PC-9 (cell line): Measurements from ENCODE around the gene BARX1. TPM values are rescaled to one million over a fixed set of nuclear protein-coding genes. Genes with fewer than 3 reads are reported as not detected.
"Not testable (repeated sequence)": the region's sequence is repeated elsewhere in the genome, so short reads cannot be mapped to it uniquely, and the experiment has no call there.

Experiments
- BruUV-seq: library from RNA; stranded (reverse); fragments of 400-500 nt; replicated peaks from 2 replicates; lab custom pipeline; 2021; lab: Mats Ljungman, UMichigan
- CTCF ChIA-PET: fragments of 300-600 bp; sonication (Branson Sonifier 250); formaldehyde crosslinking; loops from one replicate; lab custom pipeline; 2022; ENCODE audit warnings: antibody characterized with exemption; lab: Charles Lee
- POLR2A ChIA-PET: fragments of 300-600 bp; sonication (Branson Sonifier 250); formaldehyde crosslinking; loops from one replicate; lab custom pipeline; 2022; ENCODE audit warnings: antibody characterized with exemption; ENCODE audit not compliant: unreplicated experiment; lab: Charles Lee
- DNase-seq, 2 experiments: peaks; one replicate each; pipeline versions ENCODE4 v3.0.0 to v3.0.0-alpha.2; 2015 to 2022; ENCODE audit warnings: mixed read lengths in 1 of 2
- H2AFZ ChIP-seq: fragments of 200-600 bp; sonication (generic); 2 replicates; pipeline ENCODE4 v1.8.1; 2017; ENCODE audit warnings: antibody characterized with exemption
- H3F3A ChIP-seq: fragments of 200-600 bp; sonication (generic); 2 replicates; pipeline ENCODE4 v1.8.1; 2017; ENCODE audit warnings: antibody characterized with exemption, mild to moderate bottlenecking, low read depth; ENCODE audit not compliant: insufficient read depth
- H3K27ac ChIP-seq: fragments of 200-600 bp; sonication (generic); 2 replicates; pipeline ENCODE4 v1.6.1; 2016; ENCODE audit warnings: mixed run types
- H3K27me3 ChIP-seq: fragments of 200-600 bp; sonication (generic); 2 replicates; pipeline ENCODE4 v1.6.1; 2016; ENCODE audit warnings: low read depth, mixed run types; ENCODE audit not compliant: insufficient read depth
- H3K36me3 ChIP-seq: fragments of 200-600 bp; sonication (generic); 2 replicates; pipeline ENCODE4 v1.6.1; 2016; ENCODE audit warnings: low read depth, mixed run types
- H3K4me1 ChIP-seq: fragments of 200-600 bp; sonication (generic); replicated peaks from 2 replicates; pipeline ENCODE4 v1.6.1; 2016; ENCODE audit warnings: mixed run types; ENCODE audit not compliant: insufficient read depth
- H3K4me2 ChIP-seq: fragments of 200-600 bp; sonication (generic); 2 replicates; pipeline ENCODE4 v1.6.1; 2017; ENCODE audit warnings: mixed run types
- H3K4me3 ChIP-seq: fragments of 200-600 bp; sonication (generic); 2 replicates; pipeline ENCODE4 v1.6.1; 2016; ENCODE audit warnings: mixed run types
- H3K79me2 ChIP-seq: fragments of 200-600 bp; sonication (generic); 2 replicates; pipeline ENCODE4 v1.6.1; 2017; ENCODE audit warnings: low read depth, mixed run types
- H3K9me2 ChIP-seq: fragments of 200-600 bp; sonication (generic); 2 replicates; pipeline ENCODE4 v1.8.1; 2017; ENCODE audit warnings: mild to moderate bottlenecking; ENCODE audit not compliant: insufficient read depth
- H3K9me3 ChIP-seq: fragments of 200-600 bp; sonication (generic); 2 replicates; pipeline ENCODE4 v1.8.1; 2016; ENCODE audit warnings: low read depth; ENCODE audit not compliant: insufficient read depth
- H4K20me1 ChIP-seq: fragments of 200-600 bp; sonication (generic); 2 replicates; pipeline ENCODE4 v1.8.1; 2017; ENCODE audit not compliant: insufficient read depth
- EZH2 ChIP-seq: fragments of 200-600 bp; sonication (generic); IDR thresholded peaks from 2 replicates; pipeline ENCODE4 v1.8.0; 2017; ENCODE audit warnings: antibody characterized with exemption, low read depth
- intact Hi-C: fragments of 100-400 bp; cut with micrococcal nuclease; formaldehyde crosslinking; loops from one replicate; pipeline ENCODE4 v1.10.0; 2022; ENCODE audit not compliant: unreplicated experiment
- total RNA-seq: library from RNA; stranded (reverse); gene quantifications from 2 replicates; pipeline ENCODE4 v1.2.3, GENCODE V29; 2021
- TF ChIP-seq, protein P1 (sequence below): fragments of 200-600 bp; sonication (generic); conservative IDR thresholded peaks from 2 replicates; pipeline ENCODE4 v1.6.1; 2017; ENCODE audit warnings: mixed run types, antibody characterized with exemption, mild to moderate bottlenecking, moderate library complexity

Gene BARX1
- total RNA-seq, 1 experiment from 2014 or later, result not detected

DNA sequence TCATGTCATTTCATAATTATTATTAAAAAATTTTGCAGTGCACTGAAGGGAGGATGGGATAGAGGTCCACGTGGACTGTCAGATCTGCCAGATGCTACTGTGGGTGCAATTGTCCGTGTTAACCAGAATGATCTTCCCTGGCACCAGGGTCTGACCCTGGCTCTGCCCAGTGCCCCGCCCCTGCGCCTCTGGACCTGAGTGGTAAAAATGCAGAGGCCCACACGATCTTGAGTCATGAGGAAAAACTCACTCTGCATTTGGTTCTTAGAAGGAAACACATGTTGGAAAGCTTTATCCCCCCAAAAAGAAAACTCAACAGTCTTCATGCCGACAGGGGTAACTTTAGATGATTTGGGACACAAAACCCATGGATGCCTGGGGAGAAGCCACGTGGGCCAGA lies 20.1 kb upstream of the BARX1 start:
- BruUV-seq, result no TSS peak
- no peaks in the 10 kb centered on the region for H3K4me1 ChIP-seq
- intact Hi-C loops, result no loop called here
- DNase-seq, result no peak
- H3K9me2 ChIP-seq, result no peaks in the 10 kb centered on the region
- H3K27ac ChIP-seq, result no peak overlapping the region
- no peaks in the 10 kb centered on the region for H3K79me2 ChIP-seq
- H2AFZ ChIP-seq, result no peak overlapping the region
- no peak overlapping the region for H3K4me2 ChIP-seq
- no peaks in the 10 kb centered on the region for H3K36me3 ChIP-seq
- H3F3A ChIP-seq, result no peaks in the 10 kb centered on the region
- H4K20me1 ChIP-seq, result no peaks in the 10 kb centered on the region
- POLR2A ChIA-PET, result no interaction called here
- peaks cover 15% of the 10 kb centered on the region for H3K27me3 ChIP-seq
- TF ChIP-seq, protein P1, sequence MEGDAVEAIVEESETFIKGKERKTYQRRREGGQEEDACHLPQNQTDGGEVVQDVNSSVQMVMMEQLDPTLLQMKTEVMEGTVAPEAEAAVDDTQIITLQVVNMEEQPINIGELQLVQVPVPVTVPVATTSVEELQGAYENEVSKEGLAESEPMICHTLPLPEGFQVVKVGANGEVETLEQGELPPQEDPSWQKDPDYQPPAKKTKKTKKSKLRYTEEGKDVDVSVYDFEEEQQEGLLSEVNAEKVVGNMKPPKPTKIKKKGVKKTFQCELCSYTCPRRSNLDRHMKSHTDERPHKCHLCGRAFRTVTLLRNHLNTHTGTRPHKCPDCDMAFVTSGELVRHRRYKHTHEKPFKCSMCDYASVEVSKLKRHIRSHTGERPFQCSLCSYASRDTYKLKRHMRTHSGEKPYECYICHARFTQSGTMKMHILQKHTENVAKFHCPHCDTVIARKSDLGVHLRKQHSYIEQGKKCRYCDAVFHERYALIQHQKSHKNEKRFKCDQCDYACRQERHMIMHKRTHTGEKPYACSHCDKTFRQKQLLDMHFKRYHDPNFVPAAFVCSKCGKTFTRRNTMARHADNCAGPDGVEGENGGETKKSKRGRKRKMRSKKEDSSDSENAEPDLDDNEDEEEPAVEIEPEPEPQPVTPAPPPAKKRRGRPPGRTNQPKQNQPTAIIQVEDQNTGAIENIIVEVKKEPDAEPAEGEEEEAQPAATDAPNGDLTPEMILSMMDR, result no peak
- no peak for TF ChIP-seq EZH2
- CTCF ChIA-PET, result no interaction called here
- no peak overlapping the region for H3K4me3 ChIP-seq
- 0 out of 2 replicates have a peak, but pooled peaks cover 3% of the 10 kb centered on the region for H3K9me3 ChIP-seq

DNA sequence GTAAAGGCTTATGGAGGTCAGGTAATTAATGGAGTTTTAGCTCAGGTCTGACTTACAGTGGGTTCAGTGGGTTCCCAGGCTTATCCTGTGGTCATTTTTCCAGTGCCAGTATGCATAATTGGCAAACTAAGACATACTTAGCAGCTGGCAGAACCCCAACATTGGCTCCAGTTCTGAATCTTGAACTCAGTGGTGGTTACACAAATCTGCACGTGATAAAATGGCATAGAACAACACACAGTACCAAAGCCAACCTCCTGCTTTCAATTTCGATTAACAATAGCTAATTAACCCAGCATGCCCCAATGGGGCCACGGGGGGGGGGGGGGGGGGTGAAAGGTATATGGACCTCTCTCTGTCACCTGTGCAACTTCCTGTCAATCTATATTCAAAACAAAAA lies 19.0 kb upstream of the BARX1 start:
- no peaks in the 10 kb centered on the region for H3K9me2 ChIP-seq
- CTCF ChIA-PET, result no interaction called here
- no peaks in the 10 kb centered on the region for H3F3A ChIP-seq
- H3K36me3 ChIP-seq, result no peaks in the 10 kb centered on the region
- no peak overlapping the region for H2AFZ ChIP-seq
- no peak overlapping the region for H3K27ac ChIP-seq
- no TSS peak for BruUV-seq
- no peak for DNase-seq
- no peaks in the 10 kb centered on the region for H3K79me2 ChIP-seq
- no peaks in the 10 kb centered on the region for H4K20me1 ChIP-seq
- 0 out of 2 replicates have a peak, but pooled peaks cover 3% of the 10 kb centered on the region for H3K9me3 ChIP-seq
- H3K4me1 ChIP-seq, result no peaks in the 10 kb centered on the region
- H3K4me3 ChIP-seq, result no peak overlapping the region
- TF ChIP-seq, protein P1, result no peak
- TF ChIP-seq EZH2, result no peak
- POLR2A ChIA-PET, result no interaction called here
- intact Hi-C loops, result no loop called here
- no peak overlapping the region for H3K4me2 ChIP-seq
- peaks cover 11% of the 10 kb centered on the region; the same call in 1 of the 2 replicates for H3K27me3 ChIP-seq

DNA sequence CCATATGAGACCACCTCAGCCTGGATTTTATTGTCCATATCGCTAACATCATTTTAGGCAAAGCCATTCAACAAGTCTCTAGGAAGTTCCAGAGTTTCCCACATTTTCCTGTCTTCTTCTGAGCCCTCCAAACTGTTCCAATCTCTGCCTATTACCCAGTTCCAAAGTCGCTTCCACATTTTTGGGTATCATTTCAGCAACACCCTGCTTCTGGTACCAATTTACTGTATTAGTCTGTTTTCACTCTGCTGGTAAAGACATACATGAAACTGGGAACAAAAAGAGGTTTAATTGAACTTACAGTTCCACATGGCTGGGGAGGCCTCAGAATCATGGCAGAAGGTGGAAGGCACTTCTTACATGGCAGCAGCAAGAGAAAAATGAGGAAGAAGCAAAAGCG lies 17.5 kb upstream of the BARX1 start:
- H3K4me2 ChIP-seq, H4K20me1 ChIP-seq, H2AFZ ChIP-seq, H3K4me1 ChIP-seq, intact Hi-C loops, BruUV-seq, H3K9me3 ChIP-seq, DNase-seq, H3K4me3 ChIP-seq, H3K27ac ChIP-seq, POLR2A ChIA-PET, H3K79me2 ChIP-seq, H3F3A ChIP-seq, H3K36me3 ChIP-seq, CTCF ChIA-PET, H3K9me2 ChIP-seq: not testable (repeated sequence)
- H3K27me3 ChIP-seq, result peaks cover 11% of the 10 kb centered on the region; the same call in 1 of the 2 replicates

DNA sequence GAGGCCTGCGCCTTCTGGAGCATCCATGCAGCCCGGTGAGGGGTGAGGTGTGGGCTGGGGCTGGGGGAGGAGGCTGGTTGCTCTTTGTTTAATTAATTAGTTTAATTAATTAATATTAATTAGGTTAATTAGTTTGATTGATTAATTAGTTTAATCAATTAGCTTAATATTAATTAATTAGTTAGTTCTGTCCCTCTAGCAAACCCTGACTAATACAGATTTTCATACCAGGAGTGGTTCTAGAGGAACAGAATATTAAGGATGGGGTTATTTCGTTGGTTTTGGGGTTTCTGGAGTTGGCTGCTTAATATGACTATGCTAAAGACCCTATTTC lies 14.1 kb upstream of the BARX1 start:
- no peak for DNase-seq
- Histone ChIP-seq H3K4me2 (no peak overlapping the region), H3K27me3 (peaks cover 11% of the 10 kb centered on the region; the same call in 1 of the 2 replicates), H3K79me2 (no peaks in the 10 kb centered on the region), H2AFZ (no peak overlapping the region), H3K9me2 (no peaks in the 10 kb centered on the region), H3K9me3 (0 out of 2 replicates have a peak, but pooled peaks cover 3% of the 10 kb centered on the region), H3K27ac (no peak overlapping the region), H3K36me3 (no peaks in the 10 kb centered on the region), H3F3A (no peaks in the 10 kb centered on the region), H3K4me1 (no peaks in the 10 kb centered on the region), H3K4me3 (no peak overlapping the region), H4K20me1 (no peaks in the 10 kb centered on the region)
- TF ChIP-seq, protein P1, result no peak
- no peak for TF ChIP-seq EZH2
- ChIA-PET POLR2A (no interaction called here), CTCF (no interaction called here)
- no TSS peak for BruUV-seq
- intact Hi-C loops, result loop anchor here (10.0 kb wide), 1 partner anchor 404 kb away; no protein-coding TSS in a partner anchor
